Ishikawa (cell line): Measurements from ENCODE around the gene PLEKHM1.
A peak's percentile ranks its signal among the peaks of the same experiment; 100 is the strongest.

ENCODE experiments used
- CEBPB ChIP-seq: IDR thresholded peaks from 2 replicates; pipeline ENCODE4 v1.6.1; 2012
- CREB1 ChIP-seq: IDR thresholded peaks from 2 replicates; pipeline ENCODE4 v1.6.1; 2012; ENCODE audit warnings: low read depth
- EGR1 ChIP-seq: IDR thresholded peaks from 2 replicates; pipeline ENCODE4 v1.6.1; 2012
- EP300 ChIP-seq: IDR thresholded peaks from 2 replicates; pipeline ENCODE4 v1.6.1; 2012; ENCODE audit warnings: borderline replicate concordance
- FOXM1 ChIP-seq: IDR thresholded peaks from 2 replicates; pipeline ENCODE4 v1.6.1; 2012; ENCODE audit warnings: low read depth, borderline replicate concordance
- MAX ChIP-seq: IDR thresholded peaks from 2 replicates; pipeline ENCODE4 v1.6.1; 2012
- NFIC ChIP-seq: IDR thresholded peaks from 2 replicates; pipeline ENCODE4 v1.6.1; 2012
- RAD21 ChIP-seq: IDR thresholded peaks from 2 replicates; pipeline ENCODE4 v1.6.1; 2012; ENCODE audit warnings: low read depth
- TAF1 ChIP-seq: IDR thresholded peaks from 2 replicates; pipeline ENCODE4 v1.6.1; 2012; ENCODE audit warnings: low read depth, mild to moderate bottlenecking
- TCF12 ChIP-seq: IDR thresholded peaks from 2 replicates; pipeline ENCODE4 v1.6.1; 2012; ENCODE audit warnings: low read depth
- TEAD4 ChIP-seq: IDR thresholded peaks from 2 replicates; pipeline ENCODE4 v1.6.1; 2012
- USF1 ChIP-seq: IDR thresholded peaks from 2 replicates; pipeline ENCODE4 v1.6.1; 2012
- YY1 ChIP-seq: IDR thresholded peaks from 2 replicates; pipeline ENCODE4 v1.6.1; 2012; ENCODE audit warnings: low read depth
- ZBTB7A ChIP-seq: IDR thresholded peaks from 2 replicates; pipeline ENCODE4 v1.6.1; 2012; ENCODE audit warnings: low read depth
- TF ChIP-seq, protein P1 (sequence below): IDR thresholded peaks from 2 replicates; pipeline ENCODE4 v1.6.1; 2012; ENCODE audit warnings: low read depth, mild to moderate bottlenecking

PLEKHM1 gene

GRCh38 chr17:45435481-45435880, 55.0 kb downstream of the PLEKHM1 start:
- TF ChIP-seq CREB1 (no peak), YY1 (no peak), TEAD4 (no peak), FOXM1 (no peak), EP300 (no peak), RAD21 (no peak), EGR1 (no peak), ZBTB7A (no peak), USF1 (no peak), MAX (no peak), TCF12 (no peak), TAF1 (no peak), NFIC (no peak), CEBPB (no peak)
- TF ChIP-seq, protein P1, sequence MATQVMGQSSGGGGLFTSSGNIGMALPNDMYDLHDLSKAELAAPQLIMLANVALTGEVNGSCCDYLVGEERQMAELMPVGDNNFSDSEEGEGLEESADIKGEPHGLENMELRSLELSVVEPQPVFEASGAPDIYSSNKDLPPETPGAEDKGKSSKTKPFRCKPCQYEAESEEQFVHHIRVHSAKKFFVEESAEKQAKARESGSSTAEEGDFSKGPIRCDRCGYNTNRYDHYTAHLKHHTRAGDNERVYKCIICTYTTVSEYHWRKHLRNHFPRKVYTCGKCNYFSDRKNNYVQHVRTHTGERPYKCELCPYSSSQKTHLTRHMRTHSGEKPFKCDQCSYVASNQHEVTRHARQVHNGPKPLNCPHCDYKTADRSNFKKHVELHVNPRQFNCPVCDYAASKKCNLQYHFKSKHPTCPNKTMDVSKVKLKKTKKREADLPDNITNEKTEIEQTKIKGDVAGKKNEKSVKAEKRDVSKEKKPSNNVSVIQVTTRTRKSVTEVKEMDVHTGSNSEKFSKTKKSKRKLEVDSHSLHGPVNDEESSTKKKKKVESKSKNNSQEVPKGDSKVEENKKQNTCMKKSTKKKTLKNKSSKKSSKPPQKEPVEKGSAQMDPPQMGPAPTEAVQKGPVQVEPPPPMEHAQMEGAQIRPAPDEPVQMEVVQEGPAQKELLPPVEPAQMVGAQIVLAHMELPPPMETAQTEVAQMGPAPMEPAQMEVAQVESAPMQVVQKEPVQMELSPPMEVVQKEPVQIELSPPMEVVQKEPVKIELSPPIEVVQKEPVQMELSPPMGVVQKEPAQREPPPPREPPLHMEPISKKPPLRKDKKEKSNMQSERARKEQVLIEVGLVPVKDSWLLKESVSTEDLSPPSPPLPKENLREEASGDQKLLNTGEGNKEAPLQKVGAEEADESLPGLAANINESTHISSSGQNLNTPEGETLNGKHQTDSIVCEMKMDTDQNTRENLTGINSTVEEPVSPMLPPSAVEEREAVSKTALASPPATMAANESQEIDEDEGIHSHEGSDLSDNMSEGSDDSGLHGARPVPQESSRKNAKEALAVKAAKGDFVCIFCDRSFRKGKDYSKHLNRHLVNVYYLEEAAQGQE = no peak

GRCh38 chr17:45433159-45433535, 57.4 kb downstream of the PLEKHM1 start:
- TF ChIP-seq EGR1 (no peak), RAD21 (no peak), EP300 (no peak), CREB1 (no peak), USF1 (no peak), CEBPB (no peak), TEAD4 (no peak), MAX (no peak), FOXM1 (no peak), TCF12 (no peak)

DNA sequence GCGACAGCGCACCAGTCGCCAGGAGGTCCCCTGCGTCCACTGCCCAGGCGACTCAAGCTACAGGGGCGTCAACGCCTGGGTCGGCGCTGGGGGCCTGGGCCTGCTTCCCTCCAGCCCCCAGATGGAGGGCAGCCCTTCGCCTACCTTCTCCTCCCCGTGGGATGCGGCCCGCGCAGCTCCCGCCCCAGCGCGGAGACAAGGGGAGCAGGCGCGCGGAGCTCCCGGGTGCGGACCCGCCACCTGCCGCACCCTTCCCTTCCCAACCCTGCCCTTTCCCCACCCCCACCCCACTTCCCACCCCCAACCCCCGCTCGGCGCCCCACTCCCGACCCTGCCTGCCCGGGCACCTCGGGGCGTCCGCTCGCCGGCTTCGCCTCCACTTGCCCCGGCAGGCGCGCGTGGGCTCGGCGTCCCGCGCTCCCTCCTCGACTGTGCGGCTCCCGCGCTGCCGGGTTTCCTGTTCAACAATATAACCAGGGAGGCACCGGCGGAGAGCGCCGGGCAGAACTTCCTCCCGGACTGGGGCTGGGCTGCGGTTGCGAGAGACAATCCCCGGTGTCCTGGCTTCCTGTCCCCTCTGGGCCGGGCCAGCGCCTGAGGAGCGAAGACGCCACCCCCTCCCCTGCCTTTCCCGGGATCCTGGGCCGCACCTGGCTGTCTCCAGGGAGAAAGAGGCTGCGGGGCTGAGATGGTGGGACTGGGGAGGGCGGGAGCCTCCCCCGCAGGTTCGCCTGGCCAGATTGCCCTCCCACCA, 57.9 kb downstream of the PLEKHM1 start, which contains the start of gene ARHGAP27:
TSS of gene ARHGAP27 (minus strand) at position 466 of the 754 bp plus-strand sequence. CDS start 2,591 bp downstream, outside the sequence.
- TF ChIP-seq CREB1 (no peak), YY1 (no peak), TEAD4 (no peak), MAX (peak; percentile 60; the same call in 1 of the 2 replicates)

DNA sequence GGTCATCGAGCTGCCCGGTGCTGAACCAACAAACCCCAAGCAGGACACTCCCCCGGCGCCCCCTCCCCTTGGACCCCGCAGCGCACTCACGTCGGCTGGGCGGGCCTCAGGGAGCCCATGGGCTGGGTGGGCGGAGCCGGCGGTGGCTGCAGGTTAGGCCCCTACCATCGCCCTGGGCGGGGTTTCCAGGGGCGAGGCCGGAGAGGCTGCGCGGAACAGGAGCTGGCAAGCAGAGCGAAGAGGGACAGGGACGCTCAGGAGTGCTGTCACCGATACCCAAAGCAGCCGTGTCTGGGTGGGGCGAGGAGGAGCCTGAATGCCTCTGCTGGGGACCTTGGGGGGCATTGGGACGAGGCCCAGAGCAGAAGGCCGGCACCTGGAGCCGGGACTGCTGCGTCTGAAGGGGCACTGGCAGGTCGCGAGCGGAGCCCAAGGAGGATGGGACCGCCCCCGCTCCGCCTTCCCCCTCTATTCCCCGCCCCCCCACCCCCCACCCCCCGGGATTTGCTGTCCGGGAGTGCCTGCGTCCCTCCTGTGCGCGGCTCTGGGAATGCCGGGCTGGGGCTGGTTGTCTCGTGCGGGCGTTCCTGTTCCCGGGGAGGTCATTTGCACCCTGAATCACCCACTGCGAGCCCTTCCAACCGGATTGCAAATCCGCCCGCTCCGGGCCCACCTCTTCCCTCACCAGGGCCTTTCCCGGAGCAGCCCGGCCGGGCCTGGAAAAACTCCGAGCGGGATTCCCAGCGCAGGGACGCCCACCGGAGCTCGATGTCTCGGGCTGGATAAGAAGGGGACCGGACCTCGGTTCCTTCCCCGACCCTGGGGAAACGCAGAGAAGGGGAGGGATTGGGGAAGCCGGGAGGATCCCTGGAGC, 58.8 kb downstream of the PLEKHM1 start:
- peak; percentile 15 for TF ChIP-seq MAX
- peak; percentile 97 for TF ChIP-seq ZBTB7A
- peak; percentile 32; the same call in 1 of the 2 replicates for TF ChIP-seq TAF1
- no peak for TF ChIP-seq TEAD4

DNA sequence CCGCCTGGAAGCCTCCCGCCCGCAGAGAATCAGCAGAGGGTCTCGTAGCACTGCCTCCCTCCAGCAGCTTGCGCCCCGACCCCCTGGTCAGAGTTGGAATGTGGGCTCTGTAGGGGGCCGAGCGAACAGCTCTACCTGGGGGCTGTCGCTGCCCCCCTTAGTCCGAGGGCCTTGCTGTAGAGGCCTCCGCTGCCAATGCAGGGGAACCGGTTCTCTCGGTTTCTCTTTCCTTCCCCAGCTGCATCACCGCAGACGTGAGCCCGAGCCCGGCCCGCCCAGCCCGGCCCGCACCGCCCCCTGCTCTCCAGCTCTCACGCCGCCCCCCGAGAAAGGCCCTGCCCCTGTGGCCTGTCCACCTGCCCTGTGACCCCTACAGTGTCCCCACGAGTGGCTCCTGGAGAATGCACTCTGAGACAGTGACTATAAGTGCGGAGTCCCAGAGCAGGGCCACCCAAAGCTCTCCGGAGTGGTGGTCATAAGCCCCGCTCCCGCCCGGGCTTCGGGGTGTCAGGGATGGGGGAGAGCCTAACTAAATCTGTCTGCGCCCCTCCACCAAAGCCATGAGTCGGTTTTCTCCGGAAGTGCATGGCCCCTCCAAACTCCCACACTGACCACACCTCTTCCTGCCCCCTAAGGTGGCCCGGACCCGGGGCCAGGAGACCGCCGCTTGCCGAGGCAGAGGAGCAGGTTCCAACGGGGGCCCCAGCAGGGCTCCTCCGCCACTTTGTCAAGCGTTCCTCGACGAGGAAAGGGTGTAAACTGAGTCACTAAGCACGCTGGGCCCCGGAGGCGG, 59.6 kb downstream of the PLEKHM1 start:
- no peak; the same call in 1 of the 2 replicates for TF ChIP-seq EGR1
- no peak for TF ChIP-seq TCF12
- TF ChIP-seq TAF1 = no peak; the same call in 1 of the 2 replicates
- no peak for TF ChIP-seq CEBPB
- peak; percentile 50 for TF ChIP-seq TEAD4
- no peak; the same call in none of the 2 replicates for TF ChIP-seq MAX
- no peak for TF ChIP-seq USF1
- TF ChIP-seq CREB1 = no peak
- TF ChIP-seq ZBTB7A = peak; percentile 86
